OCI-LY1 (cell line): ENCODE results near the gene ADGRG7.
"Not testable (repeated sequence)": the region's sequence is repeated elsewhere in the genome, so short reads cannot be mapped to it uniquely, and the experiment has no call there.

Experiments
- H2AFZ ChIP-seq: fragments of 200-600 bp; sonication (generic), shearing (Covaris generic); 2 replicates; pipeline ENCODE4 v1.6.0; 2014; ENCODE audit warnings: antibody characterized with exemption, mild to moderate bottlenecking, low read length
- H3F3A ChIP-seq: fragments of 200-600 bp; sonication (generic), shearing (Covaris generic); 2 replicates; pipeline ENCODE4 v1.6.0; 2014; ENCODE audit warnings: mild to moderate bottlenecking, antibody characterized with exemption, low read length, moderate library complexity; ENCODE audit not compliant: insufficient read depth
- H3K27ac ChIP-seq: fragments of 200-600 bp; sonication (generic); 2 replicates; pipeline ENCODE4 v1.5.1; 2014; ENCODE audit warnings: low read length, mixed run types, mild to moderate bottlenecking, low read depth; ENCODE audit not compliant: poor library complexity, severe bottlenecking
- H3K27me3 ChIP-seq: fragments of 200-600 bp; sonication (generic); 2 replicates; pipeline ENCODE4 v1.6.0; 2014; ENCODE audit warnings: antibody characterized with exemption, mild to moderate bottlenecking, low read length, moderate library complexity; ENCODE audit not compliant: insufficient read depth
- H3K36me3 ChIP-seq: fragments of 200-600 bp; sonication (generic); 2 replicates; pipeline ENCODE4 v1.6.1; 2014; ENCODE audit warnings: mild to moderate bottlenecking, antibody characterized with exemption, low read length, moderate library complexity, mixed read lengths; ENCODE audit not compliant: insufficient read depth
- H3K4me1 ChIP-seq: fragments of 200-600 bp; sonication (generic); 2 replicates; pipeline ENCODE4 v1.5.1; 2014; ENCODE audit warnings: mild to moderate bottlenecking, low read length, moderate library complexity; ENCODE audit not compliant: insufficient read depth, severe bottlenecking
- H3K4me2 ChIP-seq: fragments of 200-600 bp; sonication (generic), shearing (Covaris generic); 2 replicates; pipeline ENCODE4 v1.6.1; 2014; ENCODE audit warnings: low read length
- H3K4me3 ChIP-seq: fragments of 200-600 bp; sonication (generic); 2 replicates; pipeline ENCODE4 v1.5.1; 2014; ENCODE audit warnings: low read length, low read depth, mild to moderate bottlenecking, mixed read lengths; ENCODE audit not compliant: poor library complexity, severe bottlenecking
- H3K79me2 ChIP-seq: fragments of 200-600 bp; shearing (Covaris generic); 2 replicates; pipeline ENCODE4 v1.6.1; 2016; ENCODE audit warnings: mixed run types, low read length, mixed read lengths; ENCODE audit not compliant: insufficient read depth
- H3K9ac ChIP-seq: fragments of 200-600 bp; sonication (generic), shearing (Covaris generic); 2 replicates; pipeline ENCODE4 v1.6.1; 2014; ENCODE audit warnings: mild to moderate bottlenecking, low read length, mixed read lengths
- H3K9me2 ChIP-seq: fragments of 200-600 bp; sonication (generic), shearing (Covaris generic); 2 replicates; pipeline ENCODE4 v1.6.1; 2014; ENCODE audit warnings: low read depth, mild to moderate bottlenecking, low read length, mixed read lengths
- H3K9me3 ChIP-seq: fragments of 200-600 bp; shearing (Covaris generic); 2 replicates; pipeline ENCODE4 v1.6.1; 2014; ENCODE audit warnings: low read length, mixed read lengths
- H4K20me1 ChIP-seq: fragments of 200-600 bp; sonication (generic), shearing (Covaris generic); 2 replicates; pipeline ENCODE4 v1.6.0; 2016; ENCODE audit warnings: mild to moderate bottlenecking, low read length; ENCODE audit not compliant: insufficient read depth
- EZH2 ChIP-seq: fragments of 200-600 bp; sonication (generic), shearing (Covaris generic); IDR thresholded peaks from 2 replicates; pipeline ENCODE4 v1.8.0; 2017; ENCODE audit warnings: borderline replicate concordance, mixed run types, mild to moderate bottlenecking, antibody characterized with exemption, low read length, moderate library complexity, mixed read lengths
- TF ChIP-seq, protein P1 (sequence below): fragments of 200-600 bp; sonication (generic), shearing (Covaris generic); IDR thresholded peaks from 2 replicates; pipeline ENCODE4 v1.5.1; 2017; ENCODE audit warnings: mild to moderate bottlenecking, antibody characterized with exemption, low read length, moderate library complexity, mixed read lengths

The ADGRG7 gene

GRCh38 chr3:100578646-100579045 lies 30.8 kb upstream of the ADGRG7 start:
- no peak overlapping the region for H3K9ac ChIP-seq
- H3F3A ChIP-seq: no peaks in the 10 kb centered on the region
- H3K27me3 ChIP-seq: no peaks in the 10 kb centered on the region
- no peaks in the 10 kb centered on the region for H3K9me3 ChIP-seq
- H3K4me1 ChIP-seq: no peaks in the 10 kb centered on the region
- no peaks in the 10 kb centered on the region for H3K36me3 ChIP-seq
- H3K27ac ChIP-seq: no peak overlapping the region
- H2AFZ ChIP-seq: no peak overlapping the region
- no peaks in the 10 kb centered on the region for H3K79me2 ChIP-seq
- no peaks in the 10 kb centered on the region for H4K20me1 ChIP-seq
- H3K4me2 ChIP-seq: no peak overlapping the region
- no peak overlapping the region for H3K4me3 ChIP-seq
- no peaks in the 10 kb centered on the region for H3K9me2 ChIP-seq
- TF ChIP-seq, protein P1, sequence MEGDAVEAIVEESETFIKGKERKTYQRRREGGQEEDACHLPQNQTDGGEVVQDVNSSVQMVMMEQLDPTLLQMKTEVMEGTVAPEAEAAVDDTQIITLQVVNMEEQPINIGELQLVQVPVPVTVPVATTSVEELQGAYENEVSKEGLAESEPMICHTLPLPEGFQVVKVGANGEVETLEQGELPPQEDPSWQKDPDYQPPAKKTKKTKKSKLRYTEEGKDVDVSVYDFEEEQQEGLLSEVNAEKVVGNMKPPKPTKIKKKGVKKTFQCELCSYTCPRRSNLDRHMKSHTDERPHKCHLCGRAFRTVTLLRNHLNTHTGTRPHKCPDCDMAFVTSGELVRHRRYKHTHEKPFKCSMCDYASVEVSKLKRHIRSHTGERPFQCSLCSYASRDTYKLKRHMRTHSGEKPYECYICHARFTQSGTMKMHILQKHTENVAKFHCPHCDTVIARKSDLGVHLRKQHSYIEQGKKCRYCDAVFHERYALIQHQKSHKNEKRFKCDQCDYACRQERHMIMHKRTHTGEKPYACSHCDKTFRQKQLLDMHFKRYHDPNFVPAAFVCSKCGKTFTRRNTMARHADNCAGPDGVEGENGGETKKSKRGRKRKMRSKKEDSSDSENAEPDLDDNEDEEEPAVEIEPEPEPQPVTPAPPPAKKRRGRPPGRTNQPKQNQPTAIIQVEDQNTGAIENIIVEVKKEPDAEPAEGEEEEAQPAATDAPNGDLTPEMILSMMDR: no peak
- TF ChIP-seq EZH2: no peak

- H3K4me1 ChIP-seq: no peaks in the 10 kb centered on the region
- TF ChIP-seq EZH2: no peak
- TF ChIP-seq, protein P1: no peak
Measured at GRCh38 chr3:100580147-100580546, 29.3 kb upstream of the ADGRG7 start.

DNA sequence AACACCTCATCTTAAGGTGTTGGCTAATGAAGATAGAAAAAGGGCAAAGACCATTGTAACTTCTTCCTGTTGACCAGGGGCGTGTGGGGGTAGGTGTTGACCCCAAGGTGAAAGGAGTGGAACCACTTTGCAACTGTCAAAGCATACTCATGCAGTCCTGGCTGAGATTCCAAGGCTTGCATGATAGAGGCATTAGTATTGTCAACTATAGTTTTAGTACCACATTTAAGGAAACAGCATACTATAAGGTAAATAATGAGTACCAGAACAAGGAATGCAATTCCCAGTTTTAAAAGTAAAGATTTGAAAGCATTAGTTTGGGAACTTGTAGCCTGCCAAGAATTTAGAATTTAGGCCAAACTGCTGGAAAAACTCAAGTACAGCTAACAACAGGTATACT lies 27.8 kb upstream of the ADGRG7 start:
- no peaks in the 10 kb centered on the region; the same call in 1 of the 2 replicates for H3K36me3 ChIP-seq
- H2AFZ ChIP-seq: no peak overlapping the region
- H3K79me2 ChIP-seq: no peaks in the 10 kb centered on the region
- no peaks in the 10 kb centered on the region for H3K9me2 ChIP-seq
- H3K27ac ChIP-seq: no peak overlapping the region
- no peaks in the 10 kb centered on the region for H3K27me3 ChIP-seq
- H3K9ac ChIP-seq: no peak overlapping the region
- H3K4me1 ChIP-seq: no peaks in the 10 kb centered on the region
- no peaks in the 10 kb centered on the region for H3K9me3 ChIP-seq
- no peaks in the 10 kb centered on the region for H3F3A ChIP-seq
- H3K4me2 ChIP-seq: no peak overlapping the region
- no peak for TF ChIP-seq EZH2
- TF ChIP-seq, protein P1: no peak
- no peak overlapping the region for H3K4me3 ChIP-seq
- H4K20me1 ChIP-seq: no peaks in the 10 kb centered on the region

More at GRCh38 chr3:100580147-100580546, 29.3 kb upstream of the ADGRG7 start:
- Histone ChIP-seq H3K4me3 (no peak overlapping the region), H2AFZ (no peak overlapping the region), H3F3A (no peaks in the 10 kb centered on the region), H3K4me2 (no peak overlapping the region), H3K9me3 (no peaks in the 10 kb centered on the region), H3K27ac (no peak overlapping the region), H4K20me1 (no peaks in the 10 kb centered on the region), H3K27me3 (no peaks in the 10 kb centered on the region), H3K9me2 (no peaks in the 10 kb centered on the region), H3K36me3 (no peaks in the 10 kb centered on the region; the same call in 1 of the 2 replicates), H3K79me2 (no peaks in the 10 kb centered on the region), H3K9ac (no peak overlapping the region)

DNA sequence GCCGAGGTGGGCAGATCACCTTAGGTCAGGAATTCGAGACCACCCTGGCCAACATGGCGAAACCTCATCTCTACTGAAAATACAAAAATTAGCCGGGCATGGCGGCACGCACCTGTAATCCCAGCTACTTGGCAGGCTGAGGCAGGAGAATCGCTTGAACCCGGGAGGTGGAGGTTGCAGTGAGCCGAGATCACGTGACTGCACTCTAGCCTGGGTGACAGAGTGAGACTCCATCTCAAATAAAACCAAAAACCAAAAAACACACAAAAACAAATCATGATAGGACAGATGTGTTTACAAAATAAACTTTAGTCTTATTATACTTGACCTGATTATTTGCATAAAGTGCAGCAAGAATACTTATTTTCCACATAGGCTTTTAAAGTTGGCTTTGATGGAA lies 27.2 kb upstream of the ADGRG7 start:
- H3F3A ChIP-seq, H3K27me3 ChIP-seq, H3K79me2 ChIP-seq, H3K36me3 ChIP-seq, H3K27ac ChIP-seq, H4K20me1 ChIP-seq, H3K9ac ChIP-seq, H3K4me3 ChIP-seq, H3K4me2 ChIP-seq, H3K9me3 ChIP-seq, H3K9me2 ChIP-seq, H3K4me1 ChIP-seq, H2AFZ ChIP-seq: not testable (repeated sequence)
